Panc1 (cell line): Measurements from ENCODE around the gene SLFN5. TPM values are rescaled to one million over a fixed set of nuclear protein-coding genes. Genes with fewer than 3 reads are reported as not detected.
"Not testable (repeated sequence)": the region's sequence is repeated elsewhere in the genome, so short reads cannot be mapped to it uniquely, and the experiment has no call there.

Experiments used
- ATAC-seq: fragments of 200-7000 bp; cut with Tn5 transposase; 2 replicates; pipeline ENCODE4 v1.9.1; 2020; ENCODE audit warnings: mild to moderate bottlenecking, moderate library complexity
- BruUV-seq: library from RNA; stranded (reverse); fragments of 400-500 nt; replicated peaks from 2 replicates; lab custom pipeline; 2021; lab: Mats Ljungman, UMichigan
- CTCF ChIA-PET: fragments of 300-600 bp; sonication (Branson Sonifier 250); formaldehyde crosslinking; loops from one replicate; lab custom pipeline; 2022; ENCODE audit warnings: antibody characterized with exemption; lab: Charles Lee
- POLR2A ChIA-PET: fragments of 300-600 bp; sonication (Branson Sonifier 250); formaldehyde crosslinking; loops from one replicate; lab custom pipeline; 2022; ENCODE audit warnings: antibody characterized with exemption; lab: Charles Lee
- DNase-seq: peaks from one replicate; pipeline ENCODE4 v3.0.0-alpha.2; 2010; ENCODE audit warnings: low read depth, low spot score
- H3K27ac ChIP-seq: 2 replicates; pipeline ENCODE4 v1.5.1; 2011; ENCODE audit warnings: mild to moderate bottlenecking, low read length, inconsistent platforms
- H3K27me3 ChIP-seq: fragments of 200-500 bp; sonication (Bioruptor generic); 2 replicates; pipeline ENCODE4 v1.6.0; 2014; ENCODE audit warnings: low read length, inconsistent platforms; ENCODE audit not compliant: control insufficient read depth, insufficient read depth
- H3K36me3 ChIP-seq: fragments of 200-500 bp; sonication (Bioruptor generic); 2 replicates; pipeline ENCODE4 v1.5.1; 2014; ENCODE audit warnings: inconsistent platforms, mild to moderate bottlenecking, low read length, moderate library complexity; ENCODE audit not compliant: control insufficient read depth, insufficient read depth
- H3K4me1 ChIP-seq: 2 replicates; pipeline ENCODE4 v1.5.1; 2011; ENCODE audit warnings: inconsistent platforms, mild to moderate bottlenecking, low read length, moderate library complexity; ENCODE audit not compliant: control insufficient read depth, insufficient read depth
- H3K4me3 ChIP-seq, 2 experiments: 2 replicates each; pipeline ENCODE4 v1.5.1; 2011 to 2012; ENCODE audit warnings: low read depth in 2 of 2, low read length in 2 of 2, mild to moderate bottlenecking in 2 of 2, inconsistent platforms in 1 of 2, moderate library complexity in 1 of 2
- H3K9me3 ChIP-seq: fragments of 200-500 bp; sonication (Bioruptor generic); 2 replicates; pipeline ENCODE4 v1.5.1; 2014; ENCODE audit warnings: low read depth, mild to moderate bottlenecking, inconsistent platforms, low read length, moderate library complexity; ENCODE audit not compliant: control insufficient read depth, insufficient read depth
- POLR2AphosphoS5 ChIP-seq: IDR thresholded peaks from 2 replicates; pipeline ENCODE4 v1.6.1; 2012; ENCODE audit warnings: mild to moderate bottlenecking, low read depth, low read length, moderate library complexity
- SIN3A ChIP-seq: IDR thresholded peaks from 2 replicates; pipeline ENCODE4 v1.6.1; 2012; ENCODE audit warnings: low read depth, mild to moderate bottlenecking, low read length, moderate library complexity, borderline replicate concordance; ENCODE audit not compliant: insufficient read depth
- TCF7L2 ChIP-seq: IDR thresholded peaks from 2 replicates; pipeline ENCODE4 v1.6.1; 2011; ENCODE audit warnings: mild to moderate bottlenecking, low read depth, low read length, inconsistent platforms
- in situ Hi-C: cut with HindIII; loops from 2 replicates; pipeline ENCODE4 v1.10.0; 2016; ENCODE audit warnings: low sequenced_read_pairs, low pct_unique_long_range_greater_than_20kb
- intact Hi-C: fragments of 100-400 bp; cut with micrococcal nuclease; formaldehyde crosslinking; loops from one replicate; pipeline ENCODE4 v1.10.0; 2022; ENCODE audit not compliant: unreplicated experiment
- total RNA-seq: library from RNA; stranded (reverse); gene quantifications from one replicate; pipeline ENCODE4 v1.2.1, GENCODE V29; 2021; ENCODE audit not compliant: unreplicated experiment
- TF ChIP-seq, protein P1 (sequence below), 2 experiments: IDR thresholded peaks; 2 replicates each; pipeline ENCODE4 v1.6.1; 2011 to 2012; ENCODE audit warnings: low read depth in 2 of 2, control low read depth in 1 of 2, low read length in 1 of 2, mild to moderate bottlenecking in 1 of 2, moderate library complexity in 1 of 2; ENCODE audit not compliant: insufficient read depth in 1 of 2
- TF ChIP-seq, protein P2 (sequence below): fragments of 450-650 bp; IDR thresholded peaks from 2 replicates; pipeline ENCODE4 v1.5.1; 2017; ENCODE audit warnings: mild to moderate bottlenecking

The SLFN5 gene
- total RNA-seq, 1 experiment from 2014 or later = 5.4 TPM

DNA sequence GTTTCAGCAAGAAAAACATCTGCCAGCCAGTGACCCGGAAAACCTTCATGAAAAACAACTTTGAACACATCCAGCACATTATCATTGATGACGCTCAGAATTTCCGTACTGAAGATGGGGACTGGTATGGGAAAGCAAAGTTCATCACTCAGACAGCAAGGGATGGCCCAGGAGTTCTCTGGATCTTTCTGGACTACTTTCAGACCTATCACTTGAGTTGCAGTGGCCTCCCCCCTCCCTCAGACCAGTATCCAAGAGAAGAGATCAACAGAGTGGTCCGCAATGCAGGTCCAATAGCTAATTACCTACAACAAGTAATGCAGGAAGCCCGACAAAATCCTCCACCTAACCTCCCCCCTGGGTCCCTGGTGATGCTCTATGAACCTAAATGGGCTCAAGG is 22.2 kb downstream of the SLFN5 start:
- no peaks in the 10 kb centered on the region for H3K27me3 ChIP-seq
- in situ Hi-C loops (no loop called here), intact Hi-C loops (no loop called here)
- POLR2A ChIA-PET = no interaction called here
- no peaks in the 10 kb centered on the region for H3K4me1 ChIP-seq
- ATAC-seq (no peak), DNase-seq (no peak)
- H3K27ac ChIP-seq = no peak overlapping the region
- BruUV-seq = no TSS peak
- no peaks in the 10 kb centered on the region for H3K36me3 ChIP-seq
- H3K9me3 ChIP-seq = no peaks in the 10 kb centered on the region
- CTCF ChIA-PET = no interaction called here
- no peak overlapping the region for H3K4me3 ChIP-seq
- TF ChIP-seq, protein P1, sequence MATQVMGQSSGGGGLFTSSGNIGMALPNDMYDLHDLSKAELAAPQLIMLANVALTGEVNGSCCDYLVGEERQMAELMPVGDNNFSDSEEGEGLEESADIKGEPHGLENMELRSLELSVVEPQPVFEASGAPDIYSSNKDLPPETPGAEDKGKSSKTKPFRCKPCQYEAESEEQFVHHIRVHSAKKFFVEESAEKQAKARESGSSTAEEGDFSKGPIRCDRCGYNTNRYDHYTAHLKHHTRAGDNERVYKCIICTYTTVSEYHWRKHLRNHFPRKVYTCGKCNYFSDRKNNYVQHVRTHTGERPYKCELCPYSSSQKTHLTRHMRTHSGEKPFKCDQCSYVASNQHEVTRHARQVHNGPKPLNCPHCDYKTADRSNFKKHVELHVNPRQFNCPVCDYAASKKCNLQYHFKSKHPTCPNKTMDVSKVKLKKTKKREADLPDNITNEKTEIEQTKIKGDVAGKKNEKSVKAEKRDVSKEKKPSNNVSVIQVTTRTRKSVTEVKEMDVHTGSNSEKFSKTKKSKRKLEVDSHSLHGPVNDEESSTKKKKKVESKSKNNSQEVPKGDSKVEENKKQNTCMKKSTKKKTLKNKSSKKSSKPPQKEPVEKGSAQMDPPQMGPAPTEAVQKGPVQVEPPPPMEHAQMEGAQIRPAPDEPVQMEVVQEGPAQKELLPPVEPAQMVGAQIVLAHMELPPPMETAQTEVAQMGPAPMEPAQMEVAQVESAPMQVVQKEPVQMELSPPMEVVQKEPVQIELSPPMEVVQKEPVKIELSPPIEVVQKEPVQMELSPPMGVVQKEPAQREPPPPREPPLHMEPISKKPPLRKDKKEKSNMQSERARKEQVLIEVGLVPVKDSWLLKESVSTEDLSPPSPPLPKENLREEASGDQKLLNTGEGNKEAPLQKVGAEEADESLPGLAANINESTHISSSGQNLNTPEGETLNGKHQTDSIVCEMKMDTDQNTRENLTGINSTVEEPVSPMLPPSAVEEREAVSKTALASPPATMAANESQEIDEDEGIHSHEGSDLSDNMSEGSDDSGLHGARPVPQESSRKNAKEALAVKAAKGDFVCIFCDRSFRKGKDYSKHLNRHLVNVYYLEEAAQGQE (IDR thresholded peaks at IDR 0.05; ENCODE audit: insufficient read depth in 1 of 2, low read depth in 2 of 2, low read length in 1 of 2) = no peak
- TF ChIP-seq POLR2AphosphoS5 (no peak), SIN3A (no peak), TCF7L2 (no peak)
- TF ChIP-seq, protein P2, sequence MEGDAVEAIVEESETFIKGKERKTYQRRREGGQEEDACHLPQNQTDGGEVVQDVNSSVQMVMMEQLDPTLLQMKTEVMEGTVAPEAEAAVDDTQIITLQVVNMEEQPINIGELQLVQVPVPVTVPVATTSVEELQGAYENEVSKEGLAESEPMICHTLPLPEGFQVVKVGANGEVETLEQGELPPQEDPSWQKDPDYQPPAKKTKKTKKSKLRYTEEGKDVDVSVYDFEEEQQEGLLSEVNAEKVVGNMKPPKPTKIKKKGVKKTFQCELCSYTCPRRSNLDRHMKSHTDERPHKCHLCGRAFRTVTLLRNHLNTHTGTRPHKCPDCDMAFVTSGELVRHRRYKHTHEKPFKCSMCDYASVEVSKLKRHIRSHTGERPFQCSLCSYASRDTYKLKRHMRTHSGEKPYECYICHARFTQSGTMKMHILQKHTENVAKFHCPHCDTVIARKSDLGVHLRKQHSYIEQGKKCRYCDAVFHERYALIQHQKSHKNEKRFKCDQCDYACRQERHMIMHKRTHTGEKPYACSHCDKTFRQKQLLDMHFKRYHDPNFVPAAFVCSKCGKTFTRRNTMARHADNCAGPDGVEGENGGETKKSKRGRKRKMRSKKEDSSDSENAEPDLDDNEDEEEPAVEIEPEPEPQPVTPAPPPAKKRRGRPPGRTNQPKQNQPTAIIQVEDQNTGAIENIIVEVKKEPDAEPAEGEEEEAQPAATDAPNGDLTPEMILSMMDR = no peak

DNA sequence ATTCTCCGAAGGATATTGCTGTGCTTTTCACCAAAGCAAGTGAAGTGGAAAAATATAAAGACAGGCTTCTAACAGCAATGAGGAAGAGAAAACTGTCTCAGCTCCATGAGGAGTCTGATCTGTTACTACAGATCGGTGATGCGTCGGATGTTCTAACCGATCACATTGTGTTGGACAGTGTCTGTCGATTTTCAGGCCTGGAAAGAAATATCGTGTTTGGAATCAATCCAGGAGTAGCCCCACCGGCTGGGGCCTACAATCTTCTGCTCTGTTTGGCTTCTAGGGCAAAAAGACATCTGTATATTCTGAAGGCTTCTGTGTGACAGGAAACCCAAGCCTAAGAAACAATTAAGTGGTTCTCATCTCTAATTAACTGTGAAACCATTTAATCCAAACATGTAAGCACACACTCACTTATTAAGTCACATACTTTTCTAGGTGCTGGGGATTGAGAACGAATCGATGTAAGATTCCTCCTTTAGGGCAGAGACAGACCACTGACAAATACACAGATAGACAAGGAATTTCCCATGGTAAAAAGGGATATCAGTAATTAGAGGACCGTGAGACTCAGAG is 22.8 kb downstream of the SLFN5 start:
- intact Hi-C loops (no loop called here), in situ Hi-C loops (no loop called here)
- no peaks in the 10 kb centered on the region for H3K9me3 ChIP-seq
- no peak overlapping the region for H3K4me3 ChIP-seq
- H3K36me3 ChIP-seq = no peaks in the 10 kb centered on the region
- TF ChIP-seq, protein P2 = no peak
- no peak overlapping the region for H3K27ac ChIP-seq
- ATAC-seq (no peak), DNase-seq (no peak)
- no peaks in the 10 kb centered on the region for H3K27me3 ChIP-seq
- CTCF ChIA-PET = interaction anchor here (0.6 kb wide), 1 partner anchor 47 kb away, joined by 3 read pairs; no protein-coding TSS in a partner anchor
- no peaks in the 10 kb centered on the region for H3K4me1 ChIP-seq
- POLR2A ChIA-PET = no interaction called here
- no TSS peak for BruUV-seq

DNA sequence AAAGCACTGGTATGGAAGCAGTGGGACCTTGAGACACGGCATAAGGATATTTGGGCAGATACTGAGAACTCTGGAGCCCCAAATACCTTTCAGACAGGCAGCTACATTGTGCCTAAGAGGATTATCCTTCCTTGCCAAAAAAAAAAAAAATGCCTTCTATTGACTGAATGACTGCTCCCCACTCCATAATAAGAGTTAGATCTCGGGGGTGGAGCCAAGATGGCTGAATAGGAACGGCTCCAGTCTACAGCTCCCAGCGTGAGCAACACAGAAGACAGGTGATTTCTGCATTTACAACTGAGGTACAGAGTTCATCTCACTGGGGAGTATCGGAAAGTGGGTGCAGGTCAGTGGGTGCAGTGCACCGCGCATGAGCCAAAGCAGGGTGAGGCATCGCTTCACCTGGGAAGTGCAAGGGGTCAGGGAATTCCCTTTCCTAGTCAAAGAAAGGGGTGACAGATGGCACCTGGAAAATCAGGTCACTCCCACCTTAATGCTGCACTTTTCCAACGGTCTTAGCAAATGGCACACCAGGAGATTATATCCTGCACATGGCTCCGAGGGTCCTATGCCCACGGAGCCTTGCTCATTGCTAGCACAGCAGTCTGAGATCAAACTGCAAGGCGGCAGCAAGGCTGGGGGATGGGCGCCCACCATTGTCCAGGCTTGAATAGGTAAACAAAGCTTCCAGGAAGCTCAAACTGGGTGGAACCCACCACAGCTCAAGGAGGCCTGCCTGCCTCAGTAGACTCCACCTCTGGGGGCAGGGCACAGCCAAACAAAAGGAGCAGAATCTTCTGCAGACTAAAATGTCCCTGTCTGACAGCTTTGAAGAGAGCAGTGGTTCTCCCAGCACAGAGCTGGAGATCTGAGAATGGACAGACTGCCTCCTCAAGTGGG is 31.5 kb downstream of the SLFN5 start:
- BruUV-seq, CTCF ChIA-PET, H3K4me1 ChIP-seq: not testable (repeated sequence)

DNA sequence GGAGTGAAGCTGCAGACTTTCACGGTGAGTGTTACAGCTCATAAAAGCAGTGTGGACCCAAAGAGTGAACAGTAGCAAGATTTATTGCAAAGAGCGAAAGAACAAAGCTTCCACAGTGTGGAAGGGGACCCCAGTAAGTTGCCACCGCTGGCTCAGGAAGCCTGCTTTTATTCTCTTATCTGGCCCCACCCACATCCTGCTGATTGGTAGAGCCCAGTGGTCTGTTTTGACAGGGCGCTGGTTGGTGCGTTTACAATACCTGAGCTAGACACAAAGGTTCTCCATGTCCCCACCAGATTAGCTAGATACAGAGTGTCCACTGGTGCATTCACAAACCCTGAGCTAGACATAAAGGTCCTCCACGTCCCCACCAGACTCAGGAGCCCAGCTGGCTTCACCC is 35.6 kb downstream of the SLFN5 start:
- CTCF ChIA-PET, H3K36me3 ChIP-seq, in situ Hi-C loops: not testable (repeated sequence)

More for the DNA sequence above, 31.5 kb downstream of the SLFN5 start:
- POLR2A ChIA-PET, ATAC-seq, H3K36me3 ChIP-seq, intact Hi-C loops, H3K27ac ChIP-seq, DNase-seq, H3K9me3 ChIP-seq, H3K27me3 ChIP-seq, in situ Hi-C loops: not testable (repeated sequence)
- H3K4me3 ChIP-seq = peak overlapping the region in 1 of 2 experiments; percentile 3; a peak in 2 of 4 replicates

More for the DNA sequence above, 35.6 kb downstream of the SLFN5 start:
- ATAC-seq, H3K4me1 ChIP-seq, intact Hi-C loops, H3K27me3 ChIP-seq, POLR2A ChIA-PET, H3K27ac ChIP-seq, BruUV-seq, H3K4me3 ChIP-seq, DNase-seq, H3K9me3 ChIP-seq: not testable (repeated sequence)
